Hepatocyte (in vitro differentiated cells): ENCODE results near the gene KRT3.

Experiments
- CTCF ChIP-seq: fragments of 200-600 bp; sonication (generic); IDR thresholded peaks from 2 replicates; pipeline ENCODE4 v1.5.1; 2016; ENCODE audit warnings: antibody characterized with exemption, mild to moderate bottlenecking; ENCODE audit not compliant: poor library complexity
- EZH2 ChIP-seq: fragments of 200-600 bp; sonication (generic); IDR thresholded peaks from 2 replicates; pipeline ENCODE4 v1.6.1; 2016; ENCODE audit warnings: antibody characterized with exemption, mild to moderate bottlenecking, borderline replicate concordance
- EZH2phosphoT487 ChIP-seq: fragments of 200-600 bp; sonication (generic); IDR thresholded peaks from one replicate; pipeline ENCODE4 v1.6.1; 2018; ENCODE audit warnings: antibody characterized with exemption, mild to moderate bottlenecking, low read depth, moderate library complexity; ENCODE audit not compliant: unreplicated experiment, severe bottlenecking

- no peak for TF ChIP-seq EZH2phosphoT487
- TF ChIP-seq CTCF = no peak
- no peak for TF ChIP-seq EZH2
Observed at GRCh38 chr12:52826611-52827498, 30.9 kb upstream of the KRT3 start.
